NCI-H748 treated with DMSO at 0.1 percent for 48 hours (cell line): ENCODE data around the gene ZBTB7C.

Experiments
- DNase-seq: peaks from one replicate; lab custom pipeline; 2025; lab: John Stamatoyannopoulos, UW

ZBTB7C gene

DNA sequence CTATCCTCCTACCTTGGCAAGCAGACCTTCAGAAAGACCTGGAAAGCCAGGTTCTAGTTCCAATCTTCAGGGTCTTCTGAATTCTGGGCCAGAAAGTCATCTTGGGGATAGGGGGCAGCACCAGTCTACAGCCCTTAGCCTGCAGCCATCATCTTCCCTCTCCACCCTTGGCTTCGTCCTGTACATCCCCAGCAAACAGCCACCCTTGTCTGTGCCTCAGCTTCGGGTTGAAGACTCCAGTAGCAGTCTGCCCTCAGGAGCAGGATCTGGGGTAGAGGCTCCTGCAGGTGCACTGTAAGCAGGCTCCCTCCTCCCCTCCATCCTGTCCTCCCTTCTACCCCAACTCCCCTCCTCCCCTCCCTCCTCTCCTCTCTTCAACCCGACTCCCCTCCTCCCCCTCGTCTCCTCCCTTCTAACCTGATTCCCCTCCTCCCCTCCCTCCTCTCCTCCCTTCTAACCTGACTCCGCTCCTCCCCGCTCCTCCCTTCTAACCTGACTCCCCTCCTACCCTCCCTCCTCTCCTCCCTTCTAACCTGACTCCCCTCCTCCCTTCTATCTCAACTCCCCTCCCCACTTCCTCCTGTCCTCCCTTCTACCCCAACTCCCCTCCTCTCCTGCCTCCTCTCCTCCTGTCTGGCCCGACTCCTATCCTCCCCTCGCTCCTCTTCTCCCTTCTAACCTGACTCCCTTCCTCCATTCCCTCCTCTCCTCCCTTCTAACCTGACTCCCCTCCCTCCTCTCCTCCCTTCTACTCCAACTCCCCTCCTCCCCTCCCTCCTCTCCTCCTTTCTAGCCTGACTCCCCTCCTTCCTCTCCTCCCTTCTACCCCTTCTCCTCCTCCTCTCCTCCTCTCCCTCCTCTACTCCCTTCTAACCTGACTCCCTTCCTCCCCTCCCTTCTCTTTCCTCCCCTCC is 388.6 kb downstream of the ZBTB7C start:
- DNase-seq = no peak

DNA sequence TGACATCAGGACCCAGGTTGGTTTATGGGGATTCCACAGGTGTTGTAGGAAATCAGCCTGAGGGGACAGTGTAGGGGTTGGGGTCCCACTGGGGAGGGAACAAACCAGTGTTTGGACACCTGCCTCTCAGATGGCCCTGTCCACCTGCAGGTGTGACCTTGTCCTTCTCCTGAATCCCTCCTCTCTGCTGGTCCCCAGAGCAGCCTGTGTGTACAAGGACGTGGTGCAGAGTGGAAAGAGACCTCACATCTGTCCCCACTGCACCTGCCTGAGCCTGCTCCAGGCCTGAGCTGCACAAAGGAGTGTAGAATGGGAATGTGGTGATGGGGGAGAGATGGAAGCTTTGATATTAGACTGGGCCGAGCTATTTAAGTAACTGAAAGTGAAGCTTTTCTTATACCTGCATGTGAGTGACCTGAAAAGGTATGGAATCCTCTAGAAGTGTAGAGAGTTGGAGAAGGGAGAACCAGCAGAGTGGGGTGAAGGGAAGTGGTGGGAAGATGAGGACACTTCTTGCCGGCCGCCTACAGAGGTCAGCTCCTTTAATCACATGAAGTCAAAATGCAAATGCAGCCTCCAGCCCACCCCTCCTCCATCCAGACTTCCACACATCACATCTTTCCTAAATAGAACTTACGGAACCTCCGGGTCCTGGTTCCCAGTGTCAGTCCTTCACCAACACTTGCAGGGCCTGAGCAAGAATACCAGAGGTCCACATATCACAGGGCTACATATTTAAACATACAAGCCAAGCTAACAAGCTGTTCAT is 389.4 kb downstream of the ZBTB7C start:
- no peak for DNase-seq

DNA sequence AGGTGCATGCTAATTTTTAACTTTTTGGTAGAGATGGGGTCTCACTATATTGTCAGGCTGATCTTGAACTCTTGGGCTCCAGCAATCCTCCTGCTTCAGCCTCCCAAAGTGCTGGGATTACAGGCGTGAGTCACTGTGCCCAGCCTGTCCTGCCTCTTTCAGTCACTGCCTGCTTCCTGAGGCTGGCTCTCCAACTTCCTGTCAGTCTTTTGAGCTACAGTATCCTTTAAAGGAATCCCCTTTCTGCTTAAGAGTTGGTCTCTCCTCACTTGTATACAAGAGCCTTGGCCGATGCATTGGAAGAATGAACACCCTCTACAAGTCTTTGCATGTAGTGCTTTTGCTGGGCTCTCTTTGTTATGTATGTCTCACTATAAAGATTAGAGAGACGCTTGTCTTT is 390.3 kb downstream of the ZBTB7C start:
- DNase-seq = no peak

DNA sequence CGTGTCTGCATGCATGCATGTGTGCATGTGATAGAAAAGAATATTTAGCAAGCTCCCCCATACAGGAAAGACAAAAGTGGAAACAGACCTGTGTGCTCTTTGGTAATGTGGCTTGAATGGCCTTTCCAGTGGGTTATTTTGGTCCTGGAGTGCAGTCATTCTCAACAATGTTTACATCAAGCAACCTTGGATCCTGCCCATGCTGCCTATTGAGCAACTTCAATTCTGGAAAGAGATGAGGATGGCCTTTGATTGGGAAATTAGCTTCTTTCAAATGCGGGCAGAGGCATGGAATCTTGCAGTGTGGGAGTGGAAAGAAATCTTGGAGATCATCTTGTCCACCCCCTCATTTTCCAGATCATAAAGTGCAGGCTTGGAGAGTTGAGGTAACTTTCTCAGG is 391.5 kb downstream of the ZBTB7C start:
- no peak for DNase-seq

DNA sequence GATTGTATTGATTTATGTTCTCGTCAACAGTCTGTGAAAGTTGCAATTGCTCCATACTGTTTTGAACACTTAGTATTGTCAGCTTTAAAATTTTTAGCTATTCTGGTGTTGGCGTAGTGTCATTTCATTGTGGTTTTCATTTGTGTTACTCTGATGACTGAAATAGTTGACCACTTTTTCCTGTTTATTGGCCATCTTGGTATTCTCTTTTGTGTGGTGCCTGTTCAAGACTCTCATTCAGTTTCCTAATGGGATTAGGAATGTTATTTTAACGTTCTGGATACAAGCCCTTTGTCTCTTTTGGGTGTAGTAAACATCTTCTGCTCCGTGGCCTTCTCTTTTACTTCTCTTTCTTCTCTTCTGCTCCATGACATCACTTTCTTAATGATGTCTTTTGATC is 396.0 kb downstream of the ZBTB7C start:
- DNase-seq = no peak

DNA sequence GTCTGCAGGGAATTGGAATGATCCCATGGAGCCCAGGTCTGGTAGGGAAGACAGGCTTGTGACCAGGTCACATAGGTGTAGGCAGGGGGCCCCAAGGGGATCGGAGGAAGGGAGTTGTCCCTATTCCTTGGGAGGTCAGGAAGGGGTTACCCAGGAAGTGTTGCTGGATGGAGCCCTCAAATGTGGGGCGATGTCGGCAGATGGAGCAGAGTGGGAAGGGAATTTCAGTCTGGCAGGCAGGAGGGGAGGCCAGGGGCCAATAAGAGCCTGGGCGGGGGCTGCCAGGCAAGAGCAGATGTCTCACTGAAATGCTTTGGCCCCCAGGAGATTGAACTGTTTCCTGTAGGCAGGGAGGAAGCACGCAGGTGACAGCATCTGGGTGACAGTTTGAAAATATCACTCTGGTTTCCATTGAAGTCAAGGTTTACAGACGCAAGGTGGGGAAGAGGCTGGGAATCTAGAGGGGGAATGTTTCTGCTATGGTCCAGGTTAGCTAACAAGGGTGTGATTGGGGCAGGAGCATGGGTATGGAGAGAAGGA is 397.2 kb downstream of the ZBTB7C start:
- no peak for DNase-seq

DNA sequence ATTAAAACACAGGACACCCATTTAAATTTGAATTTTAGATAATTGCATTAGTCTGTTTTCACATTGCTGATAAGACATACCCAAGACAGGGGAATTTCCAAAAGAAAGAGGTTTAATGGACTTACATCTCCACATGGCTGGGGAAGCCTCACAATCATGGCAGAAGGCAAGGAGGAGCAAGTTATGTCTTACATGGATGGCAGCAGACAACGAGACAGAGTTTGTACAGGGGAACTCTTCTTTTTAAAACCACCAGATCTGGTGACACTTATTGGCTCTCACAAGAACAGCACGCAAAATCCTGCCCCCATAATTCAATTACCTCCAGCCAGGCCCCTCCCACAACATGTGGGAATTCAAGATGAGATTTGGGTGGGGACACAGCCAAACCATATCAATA is 398.9 kb downstream of the ZBTB7C start:
- DNase-seq = no peak

DNA sequence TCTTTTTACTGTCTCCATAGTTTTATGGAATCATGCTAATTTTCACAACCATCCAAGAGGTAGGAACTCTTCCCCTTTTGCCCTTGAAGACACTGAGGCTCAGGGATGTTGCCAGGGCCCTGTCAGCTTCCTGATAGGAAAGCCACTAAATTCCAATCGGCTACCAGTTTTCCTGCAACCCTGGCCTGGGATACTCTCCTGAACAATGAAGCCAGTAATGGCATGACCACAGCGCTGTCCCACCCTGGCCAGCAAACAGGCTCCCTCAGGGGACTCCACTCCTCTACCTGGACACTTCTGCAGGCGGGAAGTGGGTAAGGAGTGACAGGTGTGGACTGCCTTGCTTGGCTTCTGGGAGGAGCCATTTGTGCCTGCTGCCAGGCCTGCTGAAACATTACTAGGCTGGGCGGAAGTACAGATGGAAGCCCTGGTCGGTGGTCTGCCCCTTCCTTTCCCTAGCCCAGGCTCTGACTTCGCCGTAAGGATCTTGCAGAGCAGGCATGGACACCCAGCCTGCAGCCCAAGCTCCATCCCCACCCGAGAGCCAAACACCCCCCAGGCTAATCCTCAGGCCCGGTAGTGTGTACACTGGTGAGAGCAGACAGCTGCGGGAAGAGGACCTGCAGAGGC is 400.0 kb downstream of the ZBTB7C start:
- DNase-seq = no peak

DNA sequence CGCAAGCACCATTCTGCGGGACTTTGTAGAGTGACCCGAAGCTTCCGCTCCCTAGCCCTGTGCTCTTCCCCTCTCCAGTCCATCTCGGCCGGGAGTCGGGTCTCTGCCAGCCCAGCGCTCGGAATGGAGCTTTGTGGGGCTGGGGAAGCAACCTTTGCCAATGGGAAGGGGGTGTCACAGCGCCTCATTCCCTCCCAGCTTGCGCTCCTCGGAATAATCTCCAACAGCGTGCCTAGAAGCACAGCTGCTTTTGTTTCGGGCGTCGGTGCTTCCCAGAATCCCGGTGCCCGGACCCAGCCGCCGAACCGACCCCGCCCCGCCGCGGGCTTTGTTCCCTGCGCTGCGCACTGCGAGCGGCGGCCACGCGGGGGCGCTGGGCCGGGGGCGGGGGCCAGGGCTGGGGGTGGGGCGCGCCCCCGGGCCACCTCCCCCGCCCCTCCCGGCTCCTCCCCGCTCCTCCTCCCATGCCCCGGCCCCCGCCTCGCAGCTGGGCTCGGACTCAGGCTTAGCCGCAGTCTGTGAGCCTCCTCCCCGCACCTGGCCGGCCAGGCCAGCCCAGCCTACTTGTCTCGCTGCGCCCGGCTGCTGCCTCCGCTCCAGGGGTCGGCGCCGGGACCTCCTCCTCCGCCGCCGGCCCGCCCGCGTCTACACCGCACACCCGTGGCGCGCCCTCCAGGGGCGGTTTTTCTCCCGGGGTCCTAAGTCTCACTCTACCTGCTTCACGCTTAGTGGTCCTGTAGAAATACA is 401.1 kb downstream of the ZBTB7C start:
- DNase-seq = peak; percentile 42

DNA sequence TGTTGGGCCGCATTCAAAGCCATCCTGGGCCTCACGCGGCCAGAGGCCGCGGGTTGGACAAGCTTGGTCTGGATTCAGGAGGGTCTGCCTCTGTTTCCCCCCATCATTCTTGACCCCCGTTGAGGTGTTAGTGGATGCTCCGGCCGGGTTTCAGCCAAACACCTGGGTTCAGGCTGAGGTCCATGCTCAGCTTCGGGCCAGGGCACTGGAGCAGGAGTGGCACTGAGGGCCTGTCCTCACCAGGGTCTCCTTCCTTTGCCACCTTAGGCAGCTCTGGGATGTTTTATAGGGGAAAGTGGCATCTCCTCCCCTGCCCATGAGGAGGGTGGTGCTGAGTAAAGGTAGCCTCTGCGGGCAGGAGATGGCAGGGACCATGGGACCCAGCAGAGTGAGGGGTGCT is 401.8 kb downstream of the ZBTB7C start:
- DNase-seq = no peak

DNA sequence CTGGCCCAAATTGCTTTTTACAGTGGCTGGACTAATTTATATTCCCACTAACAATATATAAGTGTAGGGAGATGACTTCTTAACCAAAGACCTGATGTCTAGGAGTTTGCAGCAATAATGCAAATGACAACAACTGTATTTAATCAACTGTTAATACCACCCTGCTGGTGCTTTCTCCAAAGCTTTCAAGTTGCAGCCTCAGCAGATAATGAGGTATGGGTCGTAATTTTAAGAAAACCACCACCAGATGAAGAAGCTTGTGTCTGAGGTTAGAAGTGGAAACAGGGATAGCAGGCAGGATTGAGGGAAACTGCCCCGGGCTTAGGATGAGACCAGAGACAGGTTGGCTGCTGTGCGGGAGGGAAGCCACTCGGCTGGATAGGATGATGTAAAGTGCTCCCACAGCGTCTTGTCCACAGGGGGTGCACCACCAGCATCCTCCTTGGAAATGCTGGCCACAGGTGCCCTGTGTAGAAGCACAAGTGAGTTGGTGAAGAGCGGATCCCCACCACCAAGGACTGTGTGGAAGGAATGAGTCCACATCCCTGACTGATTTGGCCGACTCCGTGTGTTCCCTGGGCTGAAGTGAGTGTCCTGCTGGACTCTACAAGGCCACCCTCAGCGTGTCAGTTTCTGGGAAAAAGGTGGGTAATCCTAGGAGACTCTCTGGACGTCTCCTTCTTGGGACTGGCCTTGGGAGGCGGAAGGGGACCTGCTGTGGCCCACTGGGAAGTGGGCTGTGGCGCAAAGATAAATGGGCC is 402.6 kb downstream of the ZBTB7C start:
- no peak for DNase-seq

DNA sequence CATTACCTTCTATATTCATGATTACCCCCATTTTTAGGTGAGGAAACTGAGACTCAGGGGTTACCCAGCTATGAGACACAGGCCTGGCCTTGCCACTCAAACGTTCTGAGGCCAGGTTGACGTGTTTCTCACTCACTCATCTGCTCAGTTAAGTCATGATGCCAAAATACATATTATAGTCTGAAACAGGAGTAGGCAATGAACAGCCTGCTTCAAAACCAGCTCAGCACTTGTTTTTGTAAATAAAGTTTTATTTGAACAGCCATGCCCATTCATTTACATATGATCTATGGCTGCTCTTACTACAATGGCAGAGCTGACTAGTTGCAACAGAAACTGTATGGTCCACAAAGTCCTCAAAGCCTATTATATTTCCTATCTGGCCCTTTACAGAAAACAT is 404.6 kb downstream of the ZBTB7C start:
- no peak for DNase-seq

DNA sequence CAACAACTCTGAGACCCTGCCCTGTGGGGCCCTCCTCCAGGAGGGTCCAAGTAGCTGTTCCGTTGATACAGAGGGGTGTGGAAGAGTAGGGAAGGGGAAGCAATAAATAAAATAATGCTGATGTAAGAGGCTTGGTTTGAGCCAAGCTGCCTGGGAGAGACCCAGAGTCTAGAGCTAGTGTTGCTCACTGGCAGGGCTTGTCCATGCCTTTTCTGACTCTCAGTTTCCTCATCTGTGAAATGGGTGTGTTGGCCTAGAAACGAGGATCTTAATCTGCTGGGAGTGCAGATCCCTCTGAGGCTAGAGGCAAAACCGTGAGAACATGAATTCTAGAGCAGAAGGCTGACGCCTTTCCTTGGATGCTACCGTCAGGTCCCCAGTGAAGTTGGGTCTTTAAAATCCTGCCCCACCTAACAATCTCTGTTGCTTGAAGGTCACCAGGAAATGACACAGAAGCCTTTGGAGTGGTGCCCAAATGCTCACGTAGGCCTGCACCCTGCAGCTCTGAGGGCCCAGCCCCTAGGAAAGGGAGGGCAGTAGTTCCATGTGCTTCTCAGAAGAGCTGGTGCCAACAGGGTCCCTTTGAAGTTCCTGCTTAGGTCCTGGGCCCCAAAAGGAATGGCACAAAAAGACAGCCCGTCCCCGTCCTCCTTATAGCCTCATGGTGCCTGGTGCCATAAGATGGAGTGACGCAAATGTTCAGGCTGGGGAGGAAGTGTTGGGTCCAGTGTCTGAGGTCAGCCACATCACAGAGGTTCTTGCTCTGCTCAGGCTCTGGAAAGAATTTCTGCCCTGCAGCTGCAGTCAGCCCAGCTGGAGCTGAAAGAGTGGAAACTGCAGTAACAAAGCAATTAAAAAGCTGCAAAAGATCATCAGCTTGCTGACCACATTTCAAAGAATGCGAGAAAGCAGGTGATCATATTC is 405.5 kb downstream of the ZBTB7C start:
- DNase-seq = no peak

DNA sequence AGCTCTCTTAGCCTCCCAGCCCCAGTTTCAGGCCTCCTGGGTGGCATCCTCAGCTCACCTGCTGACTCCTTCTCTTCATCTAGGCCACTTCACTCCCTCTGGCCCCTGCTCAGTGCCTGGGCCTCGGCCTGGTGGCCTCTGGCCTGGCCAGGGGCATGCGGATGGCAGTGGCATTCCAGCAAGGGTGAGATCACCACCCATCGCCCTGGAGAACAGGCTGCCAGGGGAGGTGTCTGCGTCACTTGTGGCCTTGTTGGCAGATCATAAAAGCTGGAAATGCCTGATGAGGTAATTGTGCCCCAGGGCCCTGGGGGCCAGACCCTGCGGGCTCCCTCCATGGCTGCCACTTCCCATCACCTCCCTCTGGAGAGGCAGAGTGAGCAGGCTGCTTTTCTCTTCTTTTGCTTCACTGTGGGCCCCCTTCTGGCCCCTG is 406.2 kb downstream of the ZBTB7C start:
- DNase-seq = no peak

DNA sequence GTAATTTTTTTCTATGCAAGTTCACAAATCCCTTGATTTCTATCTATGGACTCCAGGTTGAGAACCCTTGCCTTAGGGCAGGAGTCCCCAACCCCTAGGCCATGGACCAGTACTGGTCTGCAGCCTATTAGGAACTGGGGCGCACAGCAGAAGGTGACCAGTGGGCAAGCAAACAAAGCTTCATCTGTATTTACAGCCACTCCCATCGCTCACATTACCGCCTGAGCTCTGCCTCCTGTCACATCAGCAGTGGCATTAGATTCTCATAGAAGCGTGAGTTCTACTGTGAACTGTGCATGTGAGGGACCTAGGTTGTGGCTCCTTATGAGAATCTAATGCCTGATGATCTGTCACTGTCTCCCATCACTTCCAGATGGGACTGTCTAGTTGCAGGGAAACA is 408.5 kb downstream of the ZBTB7C start:
- no peak for DNase-seq

DNA sequence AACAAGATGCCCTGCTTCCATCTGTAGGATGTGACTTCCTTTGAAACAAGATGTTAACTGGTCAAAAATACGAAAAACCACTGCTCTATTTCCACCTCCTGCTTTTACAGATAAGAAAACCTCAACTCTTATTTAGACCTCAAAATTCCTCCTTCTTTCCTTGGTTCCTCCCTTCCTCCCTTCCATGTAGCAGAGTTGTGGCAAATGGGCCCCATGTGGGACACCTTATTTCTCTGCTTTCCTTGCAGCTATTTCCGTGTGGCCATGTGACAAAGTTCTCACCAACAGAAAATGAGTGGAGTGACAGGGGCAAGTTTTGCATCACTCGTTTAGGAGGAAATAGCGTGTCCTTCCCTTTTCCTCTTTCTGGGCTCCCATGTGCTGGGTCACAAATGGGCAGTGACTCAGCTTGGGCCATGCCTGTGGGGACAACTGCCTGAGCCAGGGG is 409.4 kb downstream of the ZBTB7C start:
- no peak for DNase-seq

DNA sequence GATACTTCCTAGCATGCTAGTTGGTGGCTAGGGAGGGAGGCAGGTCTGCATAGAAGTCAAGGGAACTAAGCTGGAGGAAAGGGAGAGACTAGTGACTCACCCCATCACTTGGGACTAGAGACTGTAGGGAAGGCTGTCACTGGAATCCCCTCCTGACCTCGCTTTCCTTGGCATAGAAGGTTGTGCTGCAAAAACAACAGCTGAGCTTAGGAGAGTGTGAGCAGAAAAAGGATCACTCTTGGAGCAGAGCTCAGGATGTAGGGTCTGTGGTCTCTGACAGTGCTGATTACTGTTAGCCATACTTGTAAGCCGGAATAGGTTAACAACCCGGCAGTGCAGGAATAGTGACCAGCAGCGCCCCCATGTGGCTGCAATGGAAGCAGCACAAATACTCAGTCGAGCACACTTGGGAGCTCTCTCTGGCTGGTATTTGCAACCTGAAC is 411.8 kb downstream of the ZBTB7C start:
- DNase-seq = no peak

DNA sequence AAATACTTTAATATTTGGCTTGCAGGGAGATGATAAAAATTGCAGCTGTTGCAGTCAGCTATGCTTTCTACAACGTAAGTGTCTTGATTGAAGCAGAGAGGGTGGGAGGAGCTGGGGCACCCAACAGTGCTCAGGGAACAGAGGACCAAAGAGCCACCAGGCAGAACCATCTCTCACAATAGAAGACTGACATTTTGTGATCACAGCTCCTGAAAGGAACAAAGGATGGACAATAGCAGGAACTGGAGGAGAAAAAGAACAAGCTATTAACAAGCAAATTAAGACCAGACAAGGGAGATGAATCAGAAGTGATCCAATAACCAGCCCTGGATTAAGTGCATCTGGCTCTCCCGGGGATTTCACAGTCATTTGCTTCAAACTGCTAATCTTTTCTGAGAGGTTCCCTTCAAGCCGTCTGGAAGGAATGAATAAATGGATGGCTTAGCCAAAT is 413.1 kb downstream of the ZBTB7C start:
- no peak for DNase-seq

DNA sequence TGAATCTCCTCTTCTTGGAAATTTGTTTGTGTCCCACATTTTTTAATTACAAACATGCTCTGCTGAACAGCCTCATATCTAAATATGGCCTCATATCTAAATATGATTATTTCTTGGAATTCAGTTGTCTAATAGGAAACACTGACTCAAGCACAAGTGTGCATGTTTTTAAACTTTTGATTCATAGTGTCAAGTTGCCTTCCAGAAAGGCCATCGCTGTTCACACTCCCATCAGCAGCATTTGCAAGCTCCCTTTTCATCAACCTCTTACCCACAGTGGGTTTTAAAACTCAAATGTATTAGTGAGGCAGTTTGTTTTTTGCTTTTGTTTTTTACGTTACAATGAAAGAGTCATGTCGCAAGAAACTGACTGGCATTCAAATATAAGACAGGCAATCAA is 413.5 kb downstream of the ZBTB7C start:
- no peak for DNase-seq

DNA sequence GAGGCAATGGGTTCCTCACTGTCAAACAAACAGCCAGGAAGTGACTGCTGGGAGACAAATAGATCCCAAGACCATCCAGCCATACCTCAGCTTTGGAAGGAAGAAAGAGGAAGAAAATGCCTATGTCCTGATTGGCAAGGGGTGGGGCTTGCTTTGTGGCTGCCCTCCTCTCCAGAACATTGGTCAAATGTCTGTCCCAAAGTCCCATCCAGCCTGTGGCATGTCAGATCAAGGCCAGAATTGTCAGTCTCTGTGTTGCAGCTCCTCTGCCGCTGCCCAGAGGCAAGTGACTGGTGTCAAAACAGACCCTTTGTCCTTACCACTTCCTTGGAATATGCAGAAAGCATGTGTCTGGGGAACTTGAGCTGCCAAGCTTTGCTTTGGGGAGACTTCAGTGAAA is 415.8 kb downstream of the ZBTB7C start:
- no peak for DNase-seq
